Calu3 (cell line): ENCODE data around the gene RASGEF1B. TPM values are rescaled to one million over a fixed set of nuclear protein-coding genes. Genes with fewer than 3 reads are reported as not detected.

Source experiments
- BruUV-seq: library from RNA; stranded (reverse); fragments of 400-500 nt; replicated peaks from 2 replicates; lab custom pipeline; 2021; lab: Mats Ljungman, UMichigan
- CTCF ChIA-PET: fragments of 300-600 bp; sonication (Branson Sonifier 250); formaldehyde crosslinking; loops from one replicate; lab custom pipeline; 2022; ENCODE audit warnings: antibody characterized with exemption; lab: Charles Lee
- DNase-seq: peaks from one replicate; pipeline ENCODE4 v3.0.0; 2022
- H3K27ac Mint-ChIP-seq: one replicate; pipeline ENCODE4 v1.8.0; 2022; ENCODE audit warnings: mixed read lengths; ENCODE audit not compliant: unreplicated experiment
- H3K27me3 Mint-ChIP-seq: one replicate; pipeline ENCODE4 v1.8.0; 2022; ENCODE audit warnings: mixed read lengths; ENCODE audit not compliant: unreplicated experiment
- H3K36me3 Mint-ChIP-seq: one replicate; pipeline ENCODE4 v1.8.0; 2022; ENCODE audit warnings: mild to moderate bottlenecking, moderate library complexity, mixed read lengths; ENCODE audit not compliant: insufficient read depth, unreplicated experiment
- H3K4me1 Mint-ChIP-seq: one replicate; pipeline ENCODE4 v1.8.0; 2022; ENCODE audit warnings: mild to moderate bottlenecking, low read depth, mixed read lengths; ENCODE audit not compliant: unreplicated experiment
- H3K4me3 Mint-ChIP-seq: one replicate; pipeline ENCODE4 v1.8.0; 2022; ENCODE audit warnings: mild to moderate bottlenecking, low read depth, moderate library complexity, mixed read lengths; ENCODE audit not compliant: unreplicated experiment
- H3K9me3 Mint-ChIP-seq: one replicate; pipeline ENCODE4 v1.8.0; 2022; ENCODE audit warnings: low read depth, mixed read lengths; ENCODE audit not compliant: unreplicated experiment
- CTCF ChIP-seq: fragments of 200-600 bp; IDR thresholded peaks from one replicate; pipeline ENCODE4 v1.8.0; 2022; ENCODE audit warnings: antibody characterized with exemption; ENCODE audit not compliant: unreplicated experiment
- intact Hi-C: fragments of 100-400 bp; cut with micrococcal nuclease; formaldehyde crosslinking; loops from one replicate; pipeline ENCODE4 v1.10.0; 2022; ENCODE audit not compliant: unreplicated experiment
- total RNA-seq: library from RNA; stranded (reverse); gene quantifications from 2 replicates; pipeline ENCODE4 v1.2.3, GENCODE V29; 2022

Gene RASGEF1B
- total RNA-seq, 1 experiment from 2014 or later: 33.8 TPM

GRCh38 chr4:81436096-81436495 lies 35.6 kb downstream of the RASGEF1B start:
- H3K4me3 Mint-ChIP-seq: no peak overlapping the region
- BruUV-seq: no TSS peak
- intact Hi-C loops: no loop called here
- H3K36me3 Mint-ChIP-seq: peaks cover 18% of the 10 kb centered on the region
- CTCF ChIA-PET: no interaction called here
- no peak for TF ChIP-seq CTCF
- H3K4me1 Mint-ChIP-seq: no peaks in the 10 kb centered on the region
- H3K27ac Mint-ChIP-seq: no peak overlapping the region
- H3K27me3 Mint-ChIP-seq: no peaks in the 10 kb centered on the region
- no peak for DNase-seq
- no peaks in the 10 kb centered on the region for H3K9me3 Mint-ChIP-seq

GRCh38 chr4:81432825-81433224 lies 38.9 kb downstream of the RASGEF1B start:
- no peak for DNase-seq
- H3K27ac Mint-ChIP-seq: no peak overlapping the region
- no TSS peak for BruUV-seq
- peaks cover 18% of the 10 kb centered on the region for H3K36me3 Mint-ChIP-seq
- TF ChIP-seq CTCF: no peak
- no peaks in the 10 kb centered on the region for H3K27me3 Mint-ChIP-seq
- no peak overlapping the region for H3K4me3 Mint-ChIP-seq
- no peaks in the 10 kb centered on the region for H3K9me3 Mint-ChIP-seq
- CTCF ChIA-PET: no interaction called here
- intact Hi-C loops: no loop called here
- H3K4me1 Mint-ChIP-seq: no peaks in the 10 kb centered on the region

- BruUV-seq: no TSS peak
- Mint-ChIP-seq H3K27me3 (no peaks in the 10 kb centered on the region), H3K4me3 (no peak overlapping the region), H3K36me3 (peaks cover 18% of the 10 kb centered on the region), H3K9me3 (no peaks in the 10 kb centered on the region), H3K27ac (no peak overlapping the region), H3K4me1 (no peaks in the 10 kb centered on the region)
- DNase-seq: no peak
- TF ChIP-seq CTCF: no peak
- intact Hi-C loops: no loop called here
- CTCF ChIA-PET: no interaction called here
Measured at GRCh38 chr4:81431971-81432370, 39.7 kb downstream of the RASGEF1B start.

- CTCF ChIA-PET: no interaction called here
- no TSS peak for BruUV-seq
- Mint-ChIP-seq H3K4me1 (no peaks in the 10 kb centered on the region), H3K27me3 (no peaks in the 10 kb centered on the region), H3K27ac (no peak overlapping the region), H3K9me3 (no peaks in the 10 kb centered on the region), H3K4me3 (no peak overlapping the region), H3K36me3 (peaks cover 22% of the 10 kb centered on the region)
- no peak for DNase-seq
- intact Hi-C loops: no loop called here
- no peak for TF ChIP-seq CTCF
Measured at GRCh38 chr4:81429607-81430006, 42.1 kb downstream of the RASGEF1B start.
